ENCODE data around the gene A2M.

A2M gene

GRCh38 chr12:9048930-9049329 is 66.8 kb downstream of the A2M start:
- no peak overlapping the region for H2BK12ac ChIP-seq (ENCODE audit: low read length in 2 of 2)
- H3K4me3 ChIP-seq (ENCODE audit: insufficient read depth in 1 of 2, low read depth in 1 of 2, low read length in 2 of 2) = no peak overlapping the region
- no peaks in the 10 kb centered on the region for H3K9me3 ChIP-seq (ENCODE audit: control insufficient read depth, low read length)
- no peak overlapping the region for H2AK5ac ChIP-seq (ENCODE audit: low read length, severe bottlenecking)
- 100% methylated on average over 2 of the region's 2 CpGs for WGBS
- H3K79me1 ChIP-seq (replicated peaks; ENCODE audit: low read length, poor library complexity, severe bottlenecking) = no peaks in the 10 kb centered on the region
- no peak overlapping the region for H3K23ac ChIP-seq (ENCODE audit: low read length in 2 of 2)
- no peak overlapping the region for H2BK15ac ChIP-seq (ENCODE audit: low read depth, poor library complexity, severe bottlenecking)
- no peak overlapping the region for H3K14ac ChIP-seq (ENCODE audit: low read length in 2 of 2)
- no peak overlapping the region for H2BK5ac ChIP-seq (ENCODE audit: low read depth, low read length, poor library complexity, severe bottlenecking)
- no peaks in the 10 kb centered on the region for H3K36me3 ChIP-seq (ENCODE audit: control insufficient read depth in 1 of 2, insufficient read depth in 2 of 2, low read depth in 1 of 2, low read length in 2 of 2)
- H4K8ac ChIP-seq (ENCODE audit: low read length) = no peak overlapping the region
- H3K18ac ChIP-seq (ENCODE audit: low read depth in 1 of 2, low read length in 2 of 2) = no peak overlapping the region
- H2AFZ ChIP-seq (ENCODE audit: low read depth, low read length) = no peak overlapping the region
- H3K27me3 ChIP-seq (ENCODE audit: control insufficient read depth in 1 of 2, insufficient read depth in 1 of 2, low read length in 2 of 2) = peaks cover 6 to 27% of the 10 kb centered on the region in 2 experiments
- no peak for DNase-seq
- H3K4ac ChIP-seq (ENCODE audit: low read depth in 1 of 2, low read length in 2 of 2) = no peak overlapping the region
- no peak overlapping the region for H4K91ac ChIP-seq (ENCODE audit: low read length)
- no peaks in the 10 kb centered on the region for H3K4me1 ChIP-seq (ENCODE audit: control insufficient read depth, insufficient read depth, low read depth, low read length)
- H3K4me2 ChIP-seq (ENCODE audit: low read length, poor library complexity, severe bottlenecking) = no peak overlapping the region
- H3K27ac ChIP-seq (ENCODE audit: low read length, poor library complexity, severe bottlenecking) = no peak overlapping the region
- no peak overlapping the region for H2BK120ac ChIP-seq (ENCODE audit: low read depth, low read length)
- H3K9ac ChIP-seq (ENCODE audit: low read length) = no peak overlapping the region

DNA sequence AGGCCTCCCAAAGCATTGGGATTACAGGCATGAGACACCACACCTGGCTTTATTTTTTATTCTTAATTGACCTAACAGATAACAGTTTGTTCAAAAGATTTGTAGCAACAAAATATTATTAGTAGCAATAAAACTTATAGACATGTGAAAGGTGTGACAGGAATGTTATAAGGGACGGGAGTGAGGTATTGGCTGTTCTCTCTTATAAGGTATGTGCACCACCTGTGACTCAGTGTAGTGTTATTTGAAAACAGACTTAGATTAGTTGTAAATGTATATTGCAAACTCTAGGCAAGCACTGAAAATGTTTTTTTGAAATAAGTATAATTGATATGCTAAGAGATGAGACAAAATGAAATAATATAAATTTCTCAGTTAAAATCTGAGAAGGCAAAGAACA is 68.6 kb downstream of the A2M start:
- Histone ChIP-seq H3K4me2 (ENCODE audit: low read length, poor library complexity, severe bottlenecking) (no peak overlapping the region), H4K8ac (ENCODE audit: low read length) (no peak overlapping the region)
- WGBS = 86% methylated on average over 1 of the region's 1 CpG

DNA sequence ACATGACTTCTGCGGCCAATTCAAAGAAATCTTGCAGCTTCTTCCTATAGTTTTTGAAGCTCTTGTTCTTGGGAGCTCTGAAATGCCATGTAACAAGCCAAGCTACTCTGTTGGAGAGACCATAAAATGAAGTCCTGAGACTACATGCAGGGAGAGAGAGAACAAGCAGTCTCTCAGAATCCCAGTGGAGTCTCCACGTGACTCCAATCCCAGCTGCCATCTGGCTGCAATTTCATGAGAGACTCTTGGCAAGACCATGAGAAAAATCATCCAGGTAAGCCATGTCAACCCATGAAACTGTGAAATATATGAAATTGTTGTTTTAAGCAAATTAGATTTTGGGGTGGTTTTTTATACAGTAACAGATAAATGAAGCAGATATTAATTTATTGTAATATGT is 72.0 kb downstream of the A2M start:
- no peak overlapping the region for H3K9ac ChIP-seq (ENCODE audit: low read length)
- H2AFZ ChIP-seq (ENCODE audit: low read depth, low read length) = no peak overlapping the region
- no peak overlapping the region for H2BK5ac ChIP-seq (ENCODE audit: low read depth, low read length, poor library complexity, severe bottlenecking)
- no peak overlapping the region for H3K4ac ChIP-seq (ENCODE audit: low read depth in 1 of 2, low read length in 2 of 2)
- 90% methylated on average over 2 of the region's 2 CpGs for WGBS
- no peak overlapping the region for H2BK120ac ChIP-seq (ENCODE audit: low read depth, low read length)
- H2BK12ac ChIP-seq (ENCODE audit: low read length in 2 of 2) = no peak overlapping the region
- H3K4me3 ChIP-seq (ENCODE audit: insufficient read depth in 1 of 2, low read depth in 1 of 2, low read length in 2 of 2) = no peak overlapping the region
- H3K9me3 ChIP-seq (ENCODE audit: control insufficient read depth, low read length) = no peaks in the 10 kb centered on the region
- DNase-seq = no peak
- H4K8ac ChIP-seq (ENCODE audit: low read length) = no peak overlapping the region
- no peak overlapping the region for H3K27ac ChIP-seq (ENCODE audit: low read length, poor library complexity, severe bottlenecking)
- H2AK5ac ChIP-seq (ENCODE audit: low read length, severe bottlenecking) = no peak overlapping the region
- no peak overlapping the region for H3K4me2 ChIP-seq (ENCODE audit: low read length, poor library complexity, severe bottlenecking)
- no peak overlapping the region for H4K91ac ChIP-seq (ENCODE audit: low read length)
- H3K36me3 ChIP-seq (ENCODE audit: control insufficient read depth in 1 of 2, insufficient read depth in 2 of 2, low read depth in 1 of 2, low read length in 2 of 2) = no peaks in the 10 kb centered on the region
- no peaks in the 10 kb centered on the region for H3K79me1 ChIP-seq (replicated peaks; ENCODE audit: low read length, poor library complexity, severe bottlenecking)
- H3K27me3 ChIP-seq (ENCODE audit: control insufficient read depth in 1 of 2, insufficient read depth in 1 of 2, low read length in 2 of 2) = no peaks in the 10 kb centered on the region
- no peak overlapping the region for H3K14ac ChIP-seq (ENCODE audit: low read length in 2 of 2)
- no peaks in the 10 kb centered on the region for H3K4me1 ChIP-seq (ENCODE audit: control insufficient read depth, insufficient read depth, low read depth, low read length)
- H3K23ac ChIP-seq (ENCODE audit: low read length in 2 of 2) = no peak overlapping the region
- no peak overlapping the region for H2BK15ac ChIP-seq (ENCODE audit: low read depth, poor library complexity, severe bottlenecking)
- H3K18ac ChIP-seq (ENCODE audit: low read depth in 1 of 2, low read length in 2 of 2) = no peak overlapping the region

More for the DNA sequence above, 68.6 kb downstream of the A2M start:
- Histone ChIP-seq H3K36me3 (ENCODE audit: control insufficient read depth in 1 of 2, insufficient read depth in 2 of 2, low read depth in 1 of 2, low read length in 2 of 2) (no peaks in the 10 kb centered on the region), H3K4me3 (ENCODE audit: insufficient read depth in 1 of 2, low read depth in 1 of 2, low read length in 2 of 2) (no peak overlapping the region), H2BK120ac (ENCODE audit: low read depth, low read length) (no peak overlapping the region), H2AFZ (ENCODE audit: low read depth, low read length) (no peak overlapping the region), H3K4me1 (ENCODE audit: control insufficient read depth, insufficient read depth, low read depth, low read length) (no peaks in the 10 kb centered on the region), H2BK12ac (ENCODE audit: low read length in 2 of 2) (no peak overlapping the region), H2BK15ac (ENCODE audit: low read depth, poor library complexity, severe bottlenecking) (no peak overlapping the region), H3K9me3 (ENCODE audit: control insufficient read depth, low read length) (no peaks in the 10 kb centered on the region), H3K18ac (ENCODE audit: low read depth in 1 of 2, low read length in 2 of 2) (no peak overlapping the region), H2AK5ac (ENCODE audit: low read length, severe bottlenecking) (no peak overlapping the region), H3K27me3 (ENCODE audit: control insufficient read depth in 1 of 2, insufficient read depth in 1 of 2, low read length in 2 of 2) (peaks cover 1 to 12% of the 10 kb centered on the region in 2 experiments), H3K27ac (ENCODE audit: low read length, poor library complexity, severe bottlenecking) (no peak overlapping the region), H4K91ac (ENCODE audit: low read length) (no peak overlapping the region), H3K23ac (ENCODE audit: low read length in 2 of 2) (no peak overlapping the region), H3K9ac (ENCODE audit: low read length) (no peak overlapping the region), H3K4ac (ENCODE audit: low read depth in 1 of 2, low read length in 2 of 2) (no peak overlapping the region), H3K14ac (ENCODE audit: low read length in 2 of 2) (no peak overlapping the region), H3K79me1 (replicated peaks; ENCODE audit: low read length, poor library complexity, severe bottlenecking) (no peaks in the 10 kb centered on the region), H2BK5ac (ENCODE audit: low read depth, low read length, poor library complexity, severe bottlenecking) (no peak overlapping the region)
- no peak for DNase-seq

DNA sequence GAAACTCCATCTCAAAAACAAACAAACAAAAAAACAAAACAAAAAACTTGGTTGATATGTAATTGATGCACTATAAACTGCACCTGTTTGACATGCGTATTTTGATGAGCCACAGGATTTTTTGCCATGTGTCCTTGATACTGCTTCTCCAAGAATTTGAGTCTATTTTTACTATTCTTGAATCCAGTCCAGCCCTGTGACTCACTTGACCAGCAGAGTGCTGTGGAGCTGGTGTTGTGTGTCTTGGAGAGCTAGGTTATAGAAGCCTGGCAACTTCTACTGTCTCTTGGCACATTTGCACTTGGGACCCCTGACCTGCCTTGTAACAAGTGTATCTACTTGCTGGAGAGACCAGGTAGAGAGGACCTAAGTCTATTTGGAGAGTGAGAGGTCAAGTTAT is 74.4 kb downstream of the A2M start:
- no peaks in the 10 kb centered on the region for H3K9me3 ChIP-seq (ENCODE audit: control insufficient read depth, low read length)
- 91% methylated on average over 1 of the region's 1 CpG for WGBS

More for the DNA sequence above, 74.4 kb downstream of the A2M start:
- Histone ChIP-seq H4K8ac (ENCODE audit: low read length) (no peak overlapping the region), H3K23ac (ENCODE audit: low read length in 2 of 2) (no peak overlapping the region), H3K14ac (ENCODE audit: low read length in 2 of 2) (no peak overlapping the region), H2BK5ac (ENCODE audit: low read depth, low read length, poor library complexity, severe bottlenecking) (no peak overlapping the region), H2AFZ (ENCODE audit: low read depth, low read length) (no peak overlapping the region), H3K4ac (ENCODE audit: low read depth in 1 of 2, low read length in 2 of 2) (no peak overlapping the region), H2BK12ac (ENCODE audit: low read length in 2 of 2) (no peak overlapping the region), H2AK5ac (ENCODE audit: low read length, severe bottlenecking) (no peak overlapping the region), H3K9ac (ENCODE audit: low read length) (no peak overlapping the region), H2BK120ac (ENCODE audit: low read depth, low read length) (no peak overlapping the region), H4K91ac (ENCODE audit: low read length) (no peak overlapping the region), H3K4me1 (ENCODE audit: control insufficient read depth, insufficient read depth, low read depth, low read length) (no peaks in the 10 kb centered on the region), H2BK15ac (ENCODE audit: low read depth, poor library complexity, severe bottlenecking) (no peak overlapping the region), H3K4me3 (ENCODE audit: insufficient read depth in 1 of 2, low read depth in 1 of 2, low read length in 2 of 2) (no peak overlapping the region), H3K4me2 (ENCODE audit: low read length, poor library complexity, severe bottlenecking) (no peak overlapping the region), H3K18ac (ENCODE audit: low read depth in 1 of 2, low read length in 2 of 2) (no peak overlapping the region), H3K27me3 (ENCODE audit: control insufficient read depth in 1 of 2, insufficient read depth in 1 of 2, low read length in 2 of 2) (peaks cover 0 to 3% of the 10 kb centered on the region in 2 experiments), H3K27ac (ENCODE audit: low read length, poor library complexity, severe bottlenecking) (no peak overlapping the region), H3K79me1 (replicated peaks; ENCODE audit: low read length, poor library complexity, severe bottlenecking) (no peaks in the 10 kb centered on the region), H3K36me3 (ENCODE audit: control insufficient read depth in 1 of 2, insufficient read depth in 2 of 2, low read depth in 1 of 2, low read length in 2 of 2) (no peaks in the 10 kb centered on the region)
- DNase-seq = peak; percentile 9
